ENCODE measurements around the gene TRABD.

Gene TRABD

DNA sequence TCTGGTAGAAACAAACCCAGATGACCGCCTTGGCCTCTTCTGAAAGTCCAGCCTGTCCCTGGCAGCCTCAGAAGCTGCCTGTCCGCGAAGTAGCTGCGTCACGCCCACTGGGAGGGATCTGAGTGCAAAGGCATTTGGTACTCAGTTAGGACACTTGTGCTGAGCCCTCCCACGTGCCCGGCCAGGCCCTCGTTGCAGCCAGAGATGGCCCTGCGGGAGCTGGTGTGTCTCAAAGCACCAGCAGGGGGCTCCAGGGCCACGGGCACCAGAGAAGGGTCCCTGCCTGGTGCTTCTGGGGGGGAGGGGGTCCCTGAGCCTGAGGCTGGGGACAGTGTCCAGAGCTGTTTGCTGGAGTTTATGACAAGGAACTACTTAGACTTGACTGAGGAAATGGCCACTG lies 20.9 kb downstream of the TRABD start:
- no peaks in the 10 kb centered on the region for H3K27me3 Mint-ChIP-seq (ENCODE audit: low read depth)
- H3K4me1 Mint-ChIP-seq (ENCODE audit: low read depth) = peaks cover 22% of the 10 kb centered on the region
- H3K27ac Mint-ChIP-seq = no peak overlapping the region
- H3K36me3 Mint-ChIP-seq (ENCODE audit: low read depth) = peaks cover 21% of the 10 kb centered on the region
- H3K4me3 Mint-ChIP-seq = no peak overlapping the region
- H3K9me3 Mint-ChIP-seq = no peaks in the 10 kb centered on the region

DNA sequence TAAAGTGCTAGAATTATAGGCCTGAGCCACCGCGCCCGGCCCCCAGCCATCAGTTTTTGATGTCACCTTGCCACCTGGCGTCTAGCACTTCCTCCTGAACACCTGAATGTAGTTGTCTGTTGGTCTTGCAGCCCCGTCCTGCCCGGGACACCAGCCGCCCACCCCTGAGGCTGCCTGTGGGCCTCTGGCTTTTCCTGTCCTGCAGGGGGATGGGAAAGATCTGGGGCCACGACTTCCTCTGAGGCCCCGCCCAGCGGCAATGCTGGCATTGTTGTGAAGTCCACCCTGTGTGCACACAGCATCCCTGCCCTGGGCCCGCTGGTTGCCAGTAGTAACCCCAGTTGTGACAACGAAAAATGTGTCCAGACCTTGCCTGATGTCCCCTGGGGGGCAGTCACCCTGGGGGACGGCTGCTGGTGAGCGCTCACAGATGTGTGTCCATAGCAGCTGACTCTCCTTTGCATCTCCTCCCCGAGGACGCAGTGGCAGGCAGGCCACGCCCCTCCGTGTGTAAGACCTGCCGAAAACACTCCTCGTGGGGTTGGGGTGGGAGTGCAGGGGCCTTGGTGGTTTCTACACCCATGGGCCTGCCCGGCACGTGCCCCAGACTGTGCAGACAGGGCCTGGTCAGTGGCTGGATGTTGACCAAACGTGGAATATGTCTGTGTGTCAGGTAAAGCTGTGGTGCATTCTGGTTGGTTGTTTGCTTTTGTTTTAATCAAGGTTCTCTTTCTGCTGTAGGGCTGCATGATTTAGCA lies 21.8 kb downstream of the TRABD start:
- Mint-ChIP-seq H3K36me3 (ENCODE audit: low read depth) (peaks cover 17% of the 10 kb centered on the region), H3K27ac (no peak overlapping the region), H3K9me3 (no peaks in the 10 kb centered on the region), H3K4me3 (no peak overlapping the region), H3K4me1 (ENCODE audit: low read depth) (peaks cover 14% of the 10 kb centered on the region), H3K27me3 (ENCODE audit: low read depth) (no peaks in the 10 kb centered on the region)

GRCh38 chr22:50208430-50208938 lies 22.8 kb downstream of the TRABD start:
- H3K9me3 Mint-ChIP-seq = no peaks in the 10 kb centered on the region
- no peaks in the 10 kb centered on the region for H3K27me3 Mint-ChIP-seq (ENCODE audit: low read depth)
- peaks cover 13% of the 10 kb centered on the region for H3K4me1 Mint-ChIP-seq (ENCODE audit: low read depth)
- H3K4me3 Mint-ChIP-seq = no peak overlapping the region
- no peak overlapping the region for H3K27ac Mint-ChIP-seq
- H3K36me3 Mint-ChIP-seq (ENCODE audit: low read depth) = peaks cover 23% of the 10 kb centered on the region

GRCh38 chr22:50208939-50209892 lies 23.5 kb downstream of the TRABD start:
- Mint-ChIP-seq H3K36me3 (ENCODE audit: low read depth) (peaks cover 24% of the 10 kb centered on the region), H3K4me1 (ENCODE audit: low read depth) (peaks cover 15% of the 10 kb centered on the region), H3K4me3 (no peak overlapping the region), H3K9me3 (no peaks in the 10 kb centered on the region), H3K27ac (peak overlapping the region; percentile 16), H3K27me3 (ENCODE audit: low read depth) (no peaks in the 10 kb centered on the region)

DNA sequence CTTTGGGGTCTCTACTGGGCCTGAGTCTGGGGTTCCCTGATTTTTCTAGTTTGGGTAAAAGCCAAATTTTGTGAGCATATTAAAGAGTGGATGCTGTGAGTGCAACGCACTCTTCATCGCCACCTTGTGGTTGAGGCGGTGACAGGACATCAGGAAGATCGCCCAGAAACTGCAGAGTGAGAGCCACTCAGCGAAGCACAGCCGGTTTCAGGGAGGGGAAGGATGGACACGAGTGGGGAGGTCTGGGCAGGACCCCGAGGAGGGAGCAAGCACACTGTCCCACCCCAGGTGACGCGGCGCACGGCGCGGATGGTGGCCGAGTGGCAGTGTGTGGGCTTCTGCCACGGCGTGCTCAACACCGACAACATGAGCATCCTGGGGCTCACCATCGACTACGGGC lies 24.2 kb downstream of the TRABD start:
- Mint-ChIP-seq H3K27ac (peak overlapping the region; percentile 16), H3K36me3 (ENCODE audit: low read depth) (peaks cover 25% of the 10 kb centered on the region), H3K4me1 (ENCODE audit: low read depth) (peaks cover 12% of the 10 kb centered on the region), H3K9me3 (no peaks in the 10 kb centered on the region), H3K27me3 (ENCODE audit: low read depth) (no peaks in the 10 kb centered on the region), H3K4me3 (no peak overlapping the region)

DNA sequence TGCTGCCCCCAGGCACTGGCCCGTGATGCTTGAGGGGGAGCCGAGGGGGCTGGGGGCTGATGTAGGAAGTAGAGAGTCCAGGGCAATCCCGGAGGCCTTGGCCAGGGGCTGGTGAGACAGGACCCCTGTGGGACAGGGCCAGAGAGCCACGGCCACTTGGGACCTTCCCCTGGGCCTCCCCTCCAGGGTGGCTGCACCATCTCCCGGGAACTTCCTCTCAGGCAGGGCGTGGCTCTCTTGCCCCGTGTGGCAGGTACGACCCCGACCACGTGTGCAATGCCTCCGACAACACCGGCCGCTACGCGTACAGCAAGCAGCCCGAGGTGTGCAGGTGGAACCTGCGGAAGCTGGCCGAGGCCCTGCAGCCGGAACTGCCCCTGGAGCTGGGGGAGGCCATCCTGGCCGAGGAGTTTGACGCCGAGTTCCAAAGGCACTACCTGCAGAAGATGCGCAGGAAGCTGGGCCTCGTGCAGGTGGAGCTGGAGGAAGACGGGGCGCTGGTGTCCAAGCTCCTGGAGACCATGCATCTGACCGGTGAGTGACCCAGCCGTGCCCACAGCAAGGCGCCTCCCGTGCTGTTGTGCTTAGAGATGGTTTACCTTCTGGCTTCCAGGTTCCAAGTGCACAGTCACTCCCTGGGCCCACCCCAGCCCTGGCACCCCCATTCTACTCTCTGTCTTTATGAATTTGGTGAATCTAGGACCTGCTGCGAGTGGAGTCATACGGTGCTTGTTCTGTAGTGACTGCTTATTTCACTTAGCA lies 24.8 kb downstream of the TRABD start:
- Mint-ChIP-seq H3K4me3 (no peak overlapping the region), H3K36me3 (ENCODE audit: low read depth) (peaks cover 28% of the 10 kb centered on the region), H3K27me3 (ENCODE audit: low read depth) (no peaks in the 10 kb centered on the region), H3K4me1 (ENCODE audit: low read depth) (peaks cover 13% of the 10 kb centered on the region), H3K27ac (no peak overlapping the region), H3K9me3 (no peaks in the 10 kb centered on the region)

DNA sequence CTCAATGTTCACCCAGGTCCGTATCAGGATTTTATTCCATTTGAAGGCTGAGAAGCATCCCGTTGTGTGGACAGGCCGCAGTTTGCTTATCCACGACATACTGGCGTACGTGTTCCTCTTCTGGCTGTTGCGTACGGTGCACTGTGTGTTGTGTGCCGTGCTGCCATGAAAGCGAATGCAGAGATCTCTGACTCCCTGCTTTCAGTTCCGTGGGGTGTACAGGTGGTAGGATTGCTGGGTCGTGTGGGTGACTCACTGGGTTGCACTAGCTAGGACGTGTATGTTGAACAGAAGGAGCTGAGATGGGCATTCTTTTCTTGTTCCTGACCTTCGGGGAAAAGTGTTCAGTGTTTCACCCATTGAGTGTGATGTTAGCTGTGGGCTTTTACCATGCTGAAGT lies 25.4 kb downstream of the TRABD start:
- Mint-ChIP-seq H3K27ac (no peak overlapping the region), H3K4me1 (ENCODE audit: low read depth) (peaks cover 13% of the 10 kb centered on the region), H3K9me3 (no peaks in the 10 kb centered on the region), H3K4me3 (no peak overlapping the region), H3K27me3 (ENCODE audit: low read depth) (no peaks in the 10 kb centered on the region), H3K36me3 (ENCODE audit: low read depth) (peaks cover 28% of the 10 kb centered on the region)

DNA sequence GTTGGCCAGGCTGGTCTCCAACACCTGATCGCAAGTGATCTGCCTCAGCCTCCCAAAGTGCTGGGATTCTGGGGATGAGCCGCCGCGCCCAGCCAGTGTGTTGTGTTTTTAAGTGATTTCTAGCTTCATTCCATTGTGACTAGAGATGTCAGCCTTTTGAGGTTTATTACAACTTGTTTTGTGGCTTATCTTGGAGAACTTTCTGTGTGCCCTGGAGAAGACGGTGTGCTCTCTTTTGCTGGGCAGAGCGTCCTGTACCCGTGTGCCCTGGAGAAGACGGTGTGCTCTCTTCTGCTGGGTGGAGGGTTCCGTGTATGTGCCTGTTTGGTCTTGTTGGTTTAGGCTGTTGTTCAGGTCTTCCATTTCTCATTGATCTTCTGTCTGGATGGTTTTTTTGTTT lies 27.6 kb downstream of the TRABD start:
- no peaks in the 10 kb centered on the region for H3K27me3 Mint-ChIP-seq (ENCODE audit: low read depth)
- H3K9me3 Mint-ChIP-seq = no peaks in the 10 kb centered on the region
- H3K4me1 Mint-ChIP-seq (ENCODE audit: low read depth) = peaks cover 13% of the 10 kb centered on the region
- no peak overlapping the region for H3K27ac Mint-ChIP-seq
- peaks cover 29% of the 10 kb centered on the region for H3K36me3 Mint-ChIP-seq (ENCODE audit: low read depth)
- no peak overlapping the region for H3K4me3 Mint-ChIP-seq

- Mint-ChIP-seq H3K27me3 (ENCODE audit: low read depth) (no peaks in the 10 kb centered on the region), H3K9me3 (no peaks in the 10 kb centered on the region), H3K4me1 (ENCODE audit: low read depth) (peaks cover 10% of the 10 kb centered on the region), H3K27ac (no peak overlapping the region), H3K4me3 (no peak overlapping the region), H3K36me3 (ENCODE audit: low read depth) (peaks cover 27% of the 10 kb centered on the region)
Measured at GRCh38 chr22:50215297-50216054, 29.8 kb downstream of the TRABD start.

DNA sequence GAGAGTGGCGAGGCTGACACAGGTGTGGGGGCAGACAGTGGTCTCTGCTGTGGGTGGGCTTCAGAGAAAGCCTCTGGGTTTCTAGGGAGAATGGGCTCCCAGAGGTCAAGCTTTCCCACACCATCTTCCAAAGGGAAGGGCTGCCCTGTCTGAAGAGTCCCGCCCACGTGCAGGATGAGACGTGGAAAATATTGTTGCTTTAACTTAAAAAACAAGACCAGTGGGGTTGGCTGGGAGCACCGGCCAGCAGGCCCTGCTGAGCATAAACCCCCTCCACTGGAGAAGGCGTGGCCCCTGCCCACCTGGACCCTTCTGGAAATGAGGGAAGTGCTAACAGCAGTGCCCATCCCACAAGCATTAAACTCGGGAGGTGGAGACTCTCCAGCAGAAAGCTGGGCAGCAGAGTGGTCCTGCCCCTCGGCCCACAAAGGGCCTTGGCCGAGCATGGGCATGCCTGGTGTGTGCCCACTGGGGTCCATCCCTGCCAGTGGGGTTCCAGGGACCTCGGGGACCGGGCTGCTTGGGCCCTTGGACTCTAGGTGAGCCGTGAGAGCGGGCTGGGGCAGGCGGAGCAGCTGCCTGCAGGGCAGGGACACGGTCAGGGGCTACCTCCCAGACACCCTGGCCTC lies 30.5 kb downstream of the TRABD start:
- H3K9me3 Mint-ChIP-seq = no peaks in the 10 kb centered on the region
- H3K27ac Mint-ChIP-seq = no peak overlapping the region
- peaks cover 9% of the 10 kb centered on the region for H3K4me1 Mint-ChIP-seq (ENCODE audit: low read depth)
- no peak overlapping the region for H3K4me3 Mint-ChIP-seq
- no peaks in the 10 kb centered on the region for H3K27me3 Mint-ChIP-seq (ENCODE audit: low read depth)
- H3K36me3 Mint-ChIP-seq (ENCODE audit: low read depth) = peaks cover 26% of the 10 kb centered on the region

DNA sequence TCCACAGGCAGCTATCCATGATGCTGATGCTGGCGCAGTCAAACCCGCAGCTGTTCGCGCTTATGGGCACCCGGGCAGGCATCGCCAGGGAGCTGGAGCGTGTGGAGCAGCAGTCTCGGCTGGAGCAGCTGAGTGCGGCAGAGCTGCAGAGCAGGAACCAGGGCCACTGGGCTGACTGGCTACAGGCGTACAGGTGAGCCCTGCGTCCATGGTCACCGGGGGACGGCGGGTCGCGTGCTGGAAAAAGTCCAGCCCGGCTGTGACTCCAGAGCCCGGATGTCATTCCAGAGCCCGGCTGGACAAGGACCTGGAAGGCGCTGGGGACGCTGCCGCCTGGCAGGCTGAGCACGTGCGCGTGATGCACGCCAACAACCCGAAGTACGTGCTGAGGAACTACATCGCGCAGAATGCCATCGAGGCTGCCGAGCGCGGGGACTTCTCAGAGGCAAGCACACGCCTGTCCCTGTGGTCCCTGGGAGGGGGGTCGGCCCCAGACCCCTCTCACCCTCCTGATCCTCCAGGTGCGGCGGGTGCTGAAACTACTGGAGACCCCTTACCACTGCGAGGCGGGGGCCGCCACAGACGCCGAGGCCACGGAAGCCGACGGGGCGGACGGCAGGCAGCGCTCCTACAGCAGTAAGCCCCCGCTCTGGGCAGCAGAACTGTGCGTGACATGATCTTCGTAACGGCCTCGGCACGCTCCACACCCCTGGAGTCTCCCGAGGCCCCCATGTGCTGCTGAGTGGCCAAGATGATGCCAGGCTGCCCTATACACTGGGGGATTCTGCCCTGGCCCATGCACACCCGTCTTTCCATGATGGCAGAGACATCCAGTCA lies 31.2 kb downstream of the TRABD start:
- Mint-ChIP-seq H3K27me3 (ENCODE audit: low read depth) (no peaks in the 10 kb centered on the region), H3K4me1 (ENCODE audit: low read depth) (peaks cover 8% of the 10 kb centered on the region), H3K9me3 (no peaks in the 10 kb centered on the region), H3K36me3 (ENCODE audit: low read depth) (peaks cover 24% of the 10 kb centered on the region), H3K4me3 (no peak overlapping the region), H3K27ac (no peak overlapping the region)

GRCh38 chr22:50217543-50218152 lies 31.9 kb downstream of the TRABD start:
- Mint-ChIP-seq H3K4me3 (no peak overlapping the region), H3K4me1 (ENCODE audit: low read depth) (peaks cover 8% of the 10 kb centered on the region), H3K27me3 (ENCODE audit: low read depth) (no peaks in the 10 kb centered on the region), H3K36me3 (ENCODE audit: low read depth) (peaks cover 24% of the 10 kb centered on the region), H3K27ac (no peak overlapping the region), H3K9me3 (no peaks in the 10 kb centered on the region)
